Vagina (tissue), 2 donors: ENCODE measurements around the gene CEP63.

ENCODE experiments used
- POLR2A ChIP-seq, 2 donors: fragments of 450-650 bp; IDR thresholded peaks; one replicate each; pipeline ENCODE4 v1.6.1; 2017; ENCODE audit warnings: antibody characterized with exemption in 2 of 2, mild to moderate bottlenecking in 2 of 2, moderate library complexity in 2 of 2
- POLR2AphosphoS5 ChIP-seq, 2 donors: sonication (generic); formaldehyde crosslinking; IDR thresholded peaks; one replicate each; pipeline ENCODE4 v1.9.0; 2017; ENCODE audit warnings: antibody characterized with exemption in 2 of 2, mild to moderate bottlenecking in 2 of 2, low read depth in 1 of 2; ENCODE audit not compliant: insufficient read depth in 1 of 2
- TF ChIP-seq, protein P1 (sequence below), 3 experiments: fragments of 450-650 bp in 2 of 3; fragments of 200-600 bp in 1 of 3; sonication (generic) in 1 of 3; IDR thresholded peaks; one replicate each; pipeline ENCODE4 v1.5.1; 2017 to 2019; ENCODE audit warnings: antibody characterized with exemption in 3 of 3, mild to moderate bottlenecking in 2 of 3, moderate library complexity in 2 of 3

DNA sequence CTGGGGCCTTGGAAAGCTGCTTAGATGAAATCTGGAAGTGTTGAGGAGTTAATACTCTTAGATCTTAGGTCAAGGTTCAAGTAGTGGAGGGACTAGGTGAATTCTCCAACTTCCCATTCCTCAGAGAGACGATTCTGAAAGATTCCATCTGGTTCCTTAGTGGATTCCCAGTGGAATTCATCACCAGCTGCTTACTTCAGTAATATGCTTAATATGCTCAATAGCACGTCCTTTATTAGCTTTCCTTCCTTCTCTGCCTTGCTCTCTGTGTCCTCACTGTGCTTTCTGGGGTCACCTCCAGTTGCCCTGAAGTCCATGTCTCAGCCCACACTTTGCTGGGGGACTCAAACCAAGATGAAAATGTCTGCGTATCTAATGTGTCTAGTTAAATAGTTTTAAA, 31.0 kb downstream of the CEP63 start:
- TF ChIP-seq, protein P1, sequence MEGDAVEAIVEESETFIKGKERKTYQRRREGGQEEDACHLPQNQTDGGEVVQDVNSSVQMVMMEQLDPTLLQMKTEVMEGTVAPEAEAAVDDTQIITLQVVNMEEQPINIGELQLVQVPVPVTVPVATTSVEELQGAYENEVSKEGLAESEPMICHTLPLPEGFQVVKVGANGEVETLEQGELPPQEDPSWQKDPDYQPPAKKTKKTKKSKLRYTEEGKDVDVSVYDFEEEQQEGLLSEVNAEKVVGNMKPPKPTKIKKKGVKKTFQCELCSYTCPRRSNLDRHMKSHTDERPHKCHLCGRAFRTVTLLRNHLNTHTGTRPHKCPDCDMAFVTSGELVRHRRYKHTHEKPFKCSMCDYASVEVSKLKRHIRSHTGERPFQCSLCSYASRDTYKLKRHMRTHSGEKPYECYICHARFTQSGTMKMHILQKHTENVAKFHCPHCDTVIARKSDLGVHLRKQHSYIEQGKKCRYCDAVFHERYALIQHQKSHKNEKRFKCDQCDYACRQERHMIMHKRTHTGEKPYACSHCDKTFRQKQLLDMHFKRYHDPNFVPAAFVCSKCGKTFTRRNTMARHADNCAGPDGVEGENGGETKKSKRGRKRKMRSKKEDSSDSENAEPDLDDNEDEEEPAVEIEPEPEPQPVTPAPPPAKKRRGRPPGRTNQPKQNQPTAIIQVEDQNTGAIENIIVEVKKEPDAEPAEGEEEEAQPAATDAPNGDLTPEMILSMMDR (IDR thresholded peaks at IDR 0.05) = no peak
- TF ChIP-seq POLR2AphosphoS5 (IDR thresholded peaks at IDR 0.05; ENCODE audit: insufficient read depth in 1 of 2, low read depth in 1 of 2) (no peak), POLR2A (IDR thresholded peaks at IDR 0.05) (no peak)
